Neuronal stem cell (in vitro differentiated cells): ENCODE data around the gene SDHB.

Source experiments
- DNase-seq: peaks from one replicate; pipeline ENCODE4 v3.0.0-alpha.2; 2013; ENCODE audit warnings: low spot score
- H2AFZ ChIP-seq: one replicate; pipeline ENCODE4 v1.6.1; 2013; ENCODE audit warnings: mild to moderate bottlenecking, low read length, inconsistent platforms
- H2AK5ac ChIP-seq: 2 replicates; pipeline ENCODE4 v1.6.1; 2013; ENCODE audit warnings: low read depth, mild to moderate bottlenecking, inconsistent platforms, low read length, moderate library complexity, mixed read lengths
- H2BK120ac ChIP-seq: 2 replicates; pipeline ENCODE4 v1.6.1; 2013; ENCODE audit warnings: low read depth, mild to moderate bottlenecking, inconsistent platforms, low read length, moderate library complexity, mixed read lengths
- H2BK12ac ChIP-seq: one replicate; pipeline ENCODE4 v1.6.1; 2013; ENCODE audit warnings: low read length, inconsistent platforms
- H2BK15ac ChIP-seq: 2 replicates; pipeline ENCODE4 v1.6.1; 2013; ENCODE audit warnings: mild to moderate bottlenecking, low read length, inconsistent platforms, mixed read lengths
- H2BK5ac ChIP-seq: one replicate; pipeline ENCODE4 v1.6.1; 2013; ENCODE audit warnings: inconsistent platforms, mild to moderate bottlenecking, low read length, moderate library complexity
- H3K14ac ChIP-seq: one replicate; pipeline ENCODE4 v1.6.1; 2013; ENCODE audit warnings: low read length, inconsistent platforms
- H3K18ac ChIP-seq: 2 replicates; pipeline ENCODE4 v1.6.1; 2013; ENCODE audit warnings: low read length, inconsistent platforms
- H3K23ac ChIP-seq: 2 replicates; pipeline ENCODE4 v1.6.1; 2013; ENCODE audit warnings: low read depth, mild to moderate bottlenecking, mixed read lengths, low read length, inconsistent platforms; ENCODE audit not compliant: poor library complexity
- H3K27ac ChIP-seq: replicated peaks from 3 replicates; pipeline ENCODE4 v1.5.1; 2013; ENCODE audit warnings: low read length, inconsistent platforms
- H3K27me3 ChIP-seq, 3 experiments: 2 replicates each; pipeline ENCODE4 v1.6.1; 2013; ENCODE audit warnings: low read length in 3 of 3, mild to moderate bottlenecking in 2 of 3, inconsistent platforms in 1 of 3, low read depth in 1 of 3, mixed read lengths in 1 of 3, moderate library complexity in 1 of 3; ENCODE audit not compliant: control insufficient read depth in 3 of 3, insufficient read depth in 3 of 3
- H3K36me3 ChIP-seq, 2 donors: replicated peaks in 1 of 2; 2 replicates each; pipeline ENCODE4 v1.6.1; 2013; ENCODE audit warnings: low read length in 2 of 2; ENCODE audit not compliant: control insufficient read depth in 2 of 2, insufficient read depth in 2 of 2
- H3K4ac ChIP-seq: 2 replicates; pipeline ENCODE4 v1.6.1; 2013; ENCODE audit warnings: inconsistent platforms, mild to moderate bottlenecking, low read length, moderate library complexity
- H3K4me1 ChIP-seq, 2 donors: 1 replicate in 1 of 2; 2 replicates in 1 of 2; pipeline ENCODE4 v1.6.1; 2013; ENCODE audit warnings: low read length in 2 of 2, low read depth in 1 of 2; ENCODE audit not compliant: control insufficient read depth in 2 of 2, insufficient read depth in 1 of 2
- H3K4me2 ChIP-seq: one replicate; pipeline ENCODE4 v1.6.1; 2013; ENCODE audit warnings: mild to moderate bottlenecking, low read length, inconsistent platforms; ENCODE audit not compliant: insufficient read depth, poor library complexity, severe bottlenecking
- H3K4me3 ChIP-seq, 2 donors: 2 replicates each; pipeline ENCODE4 v1.5.1; 2013; ENCODE audit warnings: low read length in 2 of 2, mild to moderate bottlenecking in 2 of 2, inconsistent platforms in 1 of 2, moderate library complexity in 1 of 2
- H3K79me1 ChIP-seq: one replicate; pipeline ENCODE4 v1.6.1; 2013; ENCODE audit warnings: low read depth, mild to moderate bottlenecking, inconsistent platforms, low read length, moderate library complexity
- H3K9ac ChIP-seq: one replicate; pipeline ENCODE4 v1.6.1; 2013; ENCODE audit warnings: mild to moderate bottlenecking, low read depth, low read length, inconsistent platforms; ENCODE audit not compliant: poor library complexity
- H3K9me3 ChIP-seq, 2 donors: replicated peaks in 1 of 2; 2 replicates each; pipeline versions ENCODE3 to v1.6.1; 2013; ENCODE audit warnings: low read length in 2 of 2, mild to moderate bottlenecking in 2 of 2, inconsistent platforms in 1 of 2, low read depth in 1 of 2, mixed read lengths in 1 of 2, moderate library complexity in 1 of 2; ENCODE audit not compliant: control insufficient read depth in 2 of 2, insufficient read depth in 1 of 2
- H4K8ac ChIP-seq: one replicate; pipeline ENCODE4 v1.6.1; 2013; ENCODE audit warnings: low read depth, mild to moderate bottlenecking, inconsistent platforms, low read length, moderate library complexity
- H4K91ac ChIP-seq: one replicate; pipeline ENCODE4 v1.6.1; 2013; ENCODE audit warnings: low read length, low read depth, mild to moderate bottlenecking, inconsistent platforms; ENCODE audit not compliant: poor library complexity
- WGBS, 2 donors: extraction: QIAGEN DNeasy Blood & Tissue Kit; methylation state at CpG; one replicate each; pipeline ENCODE4 v1.1.7; 2013; ENCODE audit warnings: missing lambda C conversion rate in 2 of 2, mixed read lengths in 1 of 2; ENCODE audit not compliant: insufficient read length in 2 of 2, insufficient replicate concordance in 1 of 2; ENCODE audit errors: extremely low coverage in 2 of 2; 5-methylcytosine and 5-hydroxymethylcytosine counted together

The SDHB gene

GRCh38 chr1:17046334-17046657, 7.5 kb downstream of the SDHB start:
- no peak overlapping the region for H4K8ac ChIP-seq
- H3K79me1 ChIP-seq = peaks cover 8% of the 10 kb centered on the region
- H3K4ac ChIP-seq = no peak overlapping the region
- no peaks in the 10 kb centered on the region for H3K9me3 ChIP-seq
- H2BK15ac ChIP-seq = no peak overlapping the region
- H2BK5ac ChIP-seq = no peak overlapping the region
- WGBS, 2 donors = no CpG with 5 or more reads among the region's 3 CpGs
- H3K4me3 ChIP-seq = no peak overlapping the region
- H3K9ac ChIP-seq = no peak overlapping the region
- H3K27me3 ChIP-seq = no peaks in the 10 kb centered on the region
- H3K27ac ChIP-seq = no peak overlapping the region
- H2BK120ac ChIP-seq = no peak overlapping the region
- H3K14ac ChIP-seq = no peak overlapping the region
- H2BK12ac ChIP-seq = no peak overlapping the region
- no peak overlapping the region for H2AK5ac ChIP-seq
- no peak overlapping the region for H3K4me2 ChIP-seq
- no peak overlapping the region for H3K18ac ChIP-seq
- H3K23ac ChIP-seq = no peak overlapping the region
- no peak for DNase-seq
- no peaks in the 10 kb centered on the region for H3K4me1 ChIP-seq
- H2AFZ ChIP-seq = no peak overlapping the region
- H3K36me3 ChIP-seq = peaks cover 12 to 54% of the 10 kb centered on the region in 2 donors
- no peak overlapping the region for H4K91ac ChIP-seq

GRCh38 chr1:17045634-17046333, 8.0 kb downstream of the SDHB start:
- Histone ChIP-seq H2BK12ac (no peak overlapping the region), H3K14ac (no peak overlapping the region), H3K27ac (no peak overlapping the region), H2BK15ac (no peak overlapping the region), H3K4ac (no peak overlapping the region), H3K4me1 (no peaks in the 10 kb centered on the region), H3K36me3 (peaks cover 12 to 54% of the 10 kb centered on the region in 2 donors), H2BK5ac (no peak overlapping the region), H3K4me2 (no peak overlapping the region), H2AFZ (peak overlapping the region; percentile 11), H3K23ac (no peak overlapping the region), H3K79me1 (peaks cover 8% of the 10 kb centered on the region), H3K27me3 (no peaks in the 10 kb centered on the region), H3K4me3 (no peak overlapping the region), H4K8ac (no peak overlapping the region), H3K9me3 (no peaks in the 10 kb centered on the region), H2AK5ac (no peak overlapping the region), H3K9ac (no peak overlapping the region), H3K18ac (no peak overlapping the region), H4K91ac (no peak overlapping the region), H2BK120ac (no peak overlapping the region)
- no peak for DNase-seq
- WGBS, 2 donors = no CpG with 5 or more reads among the region's 9 CpGs

GRCh38 chr1:17045150-17045549, 8.7 kb downstream of the SDHB start:
- no peaks in the 10 kb centered on the region for H3K9me3 ChIP-seq
- H3K36me3 ChIP-seq = peaks cover 13 to 56% of the 10 kb centered on the region in 2 donors
- no peak overlapping the region for H3K4me2 ChIP-seq
- no peak overlapping the region for H2BK5ac ChIP-seq
- H3K18ac ChIP-seq = no peak overlapping the region
- no peak overlapping the region for H3K27ac ChIP-seq
- no peak overlapping the region for H2BK15ac ChIP-seq
- no peaks in the 10 kb centered on the region for H3K27me3 ChIP-seq
- no peak overlapping the region for H3K14ac ChIP-seq
- H2BK12ac ChIP-seq = no peak overlapping the region
- no peak overlapping the region for H3K23ac ChIP-seq
- no peak overlapping the region for H3K9ac ChIP-seq
- no peak overlapping the region for H2AK5ac ChIP-seq
- no peak overlapping the region for H2BK120ac ChIP-seq
- no peak overlapping the region for H4K8ac ChIP-seq
- H4K91ac ChIP-seq = no peak overlapping the region
- no peak overlapping the region for H2AFZ ChIP-seq
- no peak overlapping the region for H3K4ac ChIP-seq
- H3K79me1 ChIP-seq = peaks cover 8% of the 10 kb centered on the region
- no CpG with 5 or more reads among the region's 5 CpGs for WGBS, 2 donors
- no peaks in the 10 kb centered on the region for H3K4me1 ChIP-seq
- H3K4me3 ChIP-seq = no peak overlapping the region
- no peak for DNase-seq

- Histone ChIP-seq H2BK12ac (no peak overlapping the region), H3K9me3 (no peaks in the 10 kb centered on the region), H3K4me3 (no peak overlapping the region), H2BK15ac (no peak overlapping the region), H3K4me1 (no peaks in the 10 kb centered on the region), H3K14ac (no peak overlapping the region), H2AK5ac (no peak overlapping the region), H3K27ac (no peak overlapping the region), H3K23ac (no peak overlapping the region), H2BK120ac (no peak overlapping the region), H3K9ac (no peak overlapping the region), H3K4ac (no peak overlapping the region), H3K79me1 (peaks cover 6% of the 10 kb centered on the region), H4K91ac (no peak overlapping the region), H3K18ac (no peak overlapping the region), H3K27me3 (no peaks in the 10 kb centered on the region), H3K4me2 (no peak overlapping the region), H4K8ac (no peak overlapping the region), H2BK5ac (no peak overlapping the region), H3K36me3 (peaks cover 11 to 59% of the 10 kb centered on the region in 2 donors), H2AFZ (no peak overlapping the region)
- WGBS, 2 donors = no CpG with 5 or more reads among the region's 5 CpGs
- no peak for DNase-seq
Measured at GRCh38 chr1:17043676-17044075, 10.2 kb downstream of the SDHB start.
